Measurements from ENCODE around the gene PXYLP1.

- no peak for TF ChIP-seq CTCF (IDR thresholded peaks at IDR 0.05)
- TF ChIP-seq POLR2A (IDR thresholded peaks at IDR 0.05), result no peak
These were observed 63.2 kb downstream of the PXYLP1 start for GRCh38 chr3:141294848-141295247.

Measured in uterus (tissue), 2 donors.